Bronchial epithelial cell (primary cell): ENCODE results near the gene PARP14. TPM values are rescaled to one million over a fixed set of nuclear protein-coding genes. Genes with fewer than 3 reads are reported as not detected.

Source experiments
- DNase-seq: peaks from one replicate; pipeline ENCODE4 v3.0.0-alpha.2; 2010; ENCODE audit warnings: low read depth
- FAIRE-seq: peaks from 2 replicates; lab custom pipeline; 2011; peaks lifted over from hg19 to GRCh38; lab: Jason Lieb, UNC
- H3K27me3 ChIP-seq: 2 replicates; pipeline ENCODE4 v1.5.1; 2011; ENCODE audit warnings: low read length; ENCODE audit not compliant: control insufficient read depth, insufficient read depth
- H3K36me3 ChIP-seq: 2 replicates; pipeline ENCODE4 v1.5.1; 2011; ENCODE audit warnings: low read length; ENCODE audit not compliant: control insufficient read depth, insufficient read depth
- H3K4me3 ChIP-seq: 2 replicates; pipeline ENCODE4 v1.5.1; 2011; ENCODE audit warnings: mild to moderate bottlenecking, low read depth, low read length, control low read depth
- total RNA-seq: library from RNA; depleted of rRNA; stranded (reverse); fragments of >200 nt; gene quantifications from 2 replicates; pipeline ENCODE4 v1.2.1, GENCODE V29; 2014
- TF ChIP-seq, protein P1 (sequence below): IDR thresholded peaks from 2 replicates; pipeline ENCODE4 v1.5.1; 2011; ENCODE audit warnings: mild to moderate bottlenecking, moderate library complexity, low read length, control low read depth, inconsistent platforms; ENCODE audit not compliant: insufficient read depth, severe bottlenecking

Gene PARP14, protein sequence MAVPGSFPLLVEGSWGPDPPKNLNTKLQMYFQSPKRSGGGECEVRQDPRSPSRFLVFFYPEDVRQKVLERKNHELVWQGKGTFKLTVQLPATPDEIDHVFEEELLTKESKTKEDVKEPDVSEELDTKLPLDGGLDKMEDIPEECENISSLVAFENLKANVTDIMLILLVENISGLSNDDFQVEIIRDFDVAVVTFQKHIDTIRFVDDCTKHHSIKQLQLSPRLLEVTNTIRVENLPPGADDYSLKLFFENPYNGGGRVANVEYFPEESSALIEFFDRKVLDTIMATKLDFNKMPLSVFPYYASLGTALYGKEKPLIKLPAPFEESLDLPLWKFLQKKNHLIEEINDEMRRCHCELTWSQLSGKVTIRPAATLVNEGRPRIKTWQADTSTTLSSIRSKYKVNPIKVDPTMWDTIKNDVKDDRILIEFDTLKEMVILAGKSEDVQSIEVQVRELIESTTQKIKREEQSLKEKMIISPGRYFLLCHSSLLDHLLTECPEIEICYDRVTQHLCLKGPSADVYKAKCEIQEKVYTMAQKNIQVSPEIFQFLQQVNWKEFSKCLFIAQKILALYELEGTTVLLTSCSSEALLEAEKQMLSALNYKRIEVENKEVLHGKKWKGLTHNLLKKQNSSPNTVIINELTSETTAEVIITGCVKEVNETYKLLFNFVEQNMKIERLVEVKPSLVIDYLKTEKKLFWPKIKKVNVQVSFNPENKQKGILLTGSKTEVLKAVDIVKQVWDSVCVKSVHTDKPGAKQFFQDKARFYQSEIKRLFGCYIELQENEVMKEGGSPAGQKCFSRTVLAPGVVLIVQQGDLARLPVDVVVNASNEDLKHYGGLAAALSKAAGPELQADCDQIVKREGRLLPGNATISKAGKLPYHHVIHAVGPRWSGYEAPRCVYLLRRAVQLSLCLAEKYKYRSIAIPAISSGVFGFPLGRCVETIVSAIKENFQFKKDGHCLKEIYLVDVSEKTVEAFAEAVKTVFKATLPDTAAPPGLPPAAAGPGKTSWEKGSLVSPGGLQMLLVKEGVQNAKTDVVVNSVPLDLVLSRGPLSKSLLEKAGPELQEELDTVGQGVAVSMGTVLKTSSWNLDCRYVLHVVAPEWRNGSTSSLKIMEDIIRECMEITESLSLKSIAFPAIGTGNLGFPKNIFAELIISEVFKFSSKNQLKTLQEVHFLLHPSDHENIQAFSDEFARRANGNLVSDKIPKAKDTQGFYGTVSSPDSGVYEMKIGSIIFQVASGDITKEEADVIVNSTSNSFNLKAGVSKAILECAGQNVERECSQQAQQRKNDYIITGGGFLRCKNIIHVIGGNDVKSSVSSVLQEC (N-terminal part only)
- total RNA-seq, result 13.2 and 23.0 TPM in 2 replicates

DNA sequence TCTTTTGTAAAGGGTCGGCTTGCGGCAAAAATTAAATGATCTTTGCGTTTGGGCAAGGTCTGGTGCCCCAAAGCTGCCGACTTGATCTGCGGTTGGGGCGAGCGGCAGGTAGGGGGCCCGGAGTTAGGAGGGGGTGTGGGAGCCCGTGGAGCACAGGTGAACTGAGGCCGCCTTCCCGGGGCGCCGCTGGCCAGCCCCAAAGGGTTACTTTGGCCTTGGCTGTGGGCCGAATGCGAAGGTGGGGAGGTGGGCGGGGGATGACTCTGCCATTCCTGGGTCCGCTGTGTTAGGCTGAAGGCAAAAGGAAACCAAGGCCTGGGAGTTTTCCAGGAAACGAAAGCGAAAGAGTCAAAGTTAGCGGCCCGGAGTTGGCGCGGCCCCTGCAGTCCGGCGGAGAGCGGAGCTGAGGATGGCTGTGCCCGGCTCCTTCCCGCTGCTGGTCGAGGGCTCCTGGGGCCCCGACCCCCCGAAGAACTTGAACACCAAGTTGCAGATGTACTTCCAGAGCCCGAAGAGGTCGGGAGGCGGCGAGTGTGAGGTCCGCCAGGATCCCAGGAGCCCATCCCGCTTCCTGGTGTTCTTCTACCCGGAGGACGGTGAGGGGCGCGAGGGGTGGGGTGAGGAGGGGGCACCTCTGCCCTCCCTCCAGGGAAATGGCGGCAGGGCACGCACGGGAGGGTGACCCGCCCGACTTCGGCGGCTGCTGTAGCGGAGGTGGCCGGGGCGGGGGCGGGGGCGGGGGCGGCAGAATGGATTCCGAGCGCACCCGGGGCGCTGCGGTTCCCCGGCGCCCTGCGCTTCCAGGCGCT, at the start of gene PARP14:
TSS of gene PARP14 (plus strand) at position 365 of the 809 bp plus-strand sequence. CDS start at position 410, 45 bp downstream.
- Histone ChIP-seq H3K4me3 (peak within 1 kb of the TSS; percentile 84), H3K27me3 (no peaks in the 10 kb centered on the region), H3K36me3 (no peaks in the 10 kb centered on the region)
- peak; percentile 39 for DNase-seq
- FAIRE-seq, result no peak
- TF ChIP-seq, protein P1, sequence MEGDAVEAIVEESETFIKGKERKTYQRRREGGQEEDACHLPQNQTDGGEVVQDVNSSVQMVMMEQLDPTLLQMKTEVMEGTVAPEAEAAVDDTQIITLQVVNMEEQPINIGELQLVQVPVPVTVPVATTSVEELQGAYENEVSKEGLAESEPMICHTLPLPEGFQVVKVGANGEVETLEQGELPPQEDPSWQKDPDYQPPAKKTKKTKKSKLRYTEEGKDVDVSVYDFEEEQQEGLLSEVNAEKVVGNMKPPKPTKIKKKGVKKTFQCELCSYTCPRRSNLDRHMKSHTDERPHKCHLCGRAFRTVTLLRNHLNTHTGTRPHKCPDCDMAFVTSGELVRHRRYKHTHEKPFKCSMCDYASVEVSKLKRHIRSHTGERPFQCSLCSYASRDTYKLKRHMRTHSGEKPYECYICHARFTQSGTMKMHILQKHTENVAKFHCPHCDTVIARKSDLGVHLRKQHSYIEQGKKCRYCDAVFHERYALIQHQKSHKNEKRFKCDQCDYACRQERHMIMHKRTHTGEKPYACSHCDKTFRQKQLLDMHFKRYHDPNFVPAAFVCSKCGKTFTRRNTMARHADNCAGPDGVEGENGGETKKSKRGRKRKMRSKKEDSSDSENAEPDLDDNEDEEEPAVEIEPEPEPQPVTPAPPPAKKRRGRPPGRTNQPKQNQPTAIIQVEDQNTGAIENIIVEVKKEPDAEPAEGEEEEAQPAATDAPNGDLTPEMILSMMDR, result peak; percentile 3

DNA sequence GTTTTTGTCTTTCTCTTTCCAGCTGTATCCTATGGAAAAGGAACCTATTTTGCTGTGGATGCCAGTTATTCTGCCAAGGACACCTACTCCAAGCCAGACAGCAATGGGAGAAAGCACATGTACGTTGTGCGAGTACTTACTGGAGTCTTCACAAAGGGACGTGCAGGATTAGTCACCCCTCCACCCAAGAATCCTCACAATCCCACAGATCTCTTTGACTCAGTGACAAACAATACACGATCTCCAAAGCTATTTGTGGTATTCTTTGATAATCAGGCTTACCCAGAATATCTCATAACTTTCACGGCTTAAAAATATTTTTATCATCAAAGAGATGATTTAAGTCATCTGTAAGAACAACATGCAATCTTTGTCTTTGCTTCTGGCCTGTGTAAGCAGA, 44.9 kb upstream of the PARP14 start:
- DNase-seq (peak; percentile 57), FAIRE-seq (no peak)
- H3K36me3 ChIP-seq, result no peaks in the 10 kb centered on the region

DNA sequence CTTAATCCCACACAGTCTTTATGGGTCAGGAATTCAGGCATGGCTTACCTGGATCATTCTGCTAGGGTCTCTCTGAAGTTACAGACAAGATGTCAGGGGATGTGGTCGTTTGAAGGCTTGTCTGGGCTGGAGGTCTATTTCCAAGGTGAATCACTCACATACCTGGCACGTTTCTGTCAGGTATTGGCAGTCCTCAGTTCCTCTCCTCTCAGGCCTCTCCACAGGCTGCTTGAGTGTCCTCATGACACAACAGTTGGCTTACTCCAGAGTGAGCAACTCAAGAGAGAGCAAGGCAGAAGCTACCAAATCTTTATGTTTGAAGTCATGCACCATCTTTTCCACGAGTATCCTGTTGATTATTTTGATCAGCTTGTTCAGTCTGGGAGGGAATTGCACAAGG, 43.9 kb upstream of the PARP14 start:
- FAIRE-seq, result no peak
- no peaks in the 10 kb centered on the region for H3K27me3 ChIP-seq
- H3K36me3 ChIP-seq, result no peaks in the 10 kb centered on the region
- DNase-seq, result peak; percentile 67
- H3K4me3 ChIP-seq, result no peak overlapping the region
- TF ChIP-seq, protein P1, result no peak

More for the DNA sequence above, 44.9 kb upstream of the PARP14 start:
- no peak overlapping the region for H3K4me3 ChIP-seq
- no peaks in the 10 kb centered on the region for H3K27me3 ChIP-seq
- TF ChIP-seq, protein P1, result no peak

DNA sequence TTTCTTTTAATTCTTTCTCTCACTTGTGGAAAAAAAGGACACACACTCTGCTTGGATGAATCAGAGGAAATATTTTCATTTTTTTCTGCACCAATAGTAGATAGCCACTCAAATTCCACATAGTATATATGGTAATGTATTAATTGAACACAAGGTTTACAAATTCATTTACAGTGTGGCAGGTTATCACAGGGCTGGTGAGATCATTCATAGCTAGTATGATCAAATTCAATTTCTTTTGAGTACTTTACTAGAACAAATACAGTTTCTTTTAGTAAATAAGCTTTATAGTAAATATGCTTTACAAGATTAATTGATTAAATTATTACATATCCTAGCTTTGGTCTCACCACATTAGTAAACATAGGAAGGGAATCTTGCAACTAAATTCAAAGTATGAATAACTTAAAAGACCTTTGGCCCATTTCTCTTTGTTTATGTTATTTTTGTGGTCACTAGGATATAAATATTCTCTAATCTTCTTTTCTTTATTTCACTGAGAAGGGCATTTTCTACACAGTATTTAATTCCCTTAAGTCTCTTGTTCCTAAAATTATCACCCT, 40.1 kb upstream of the PARP14 start:
- DNase-seq (no peak), FAIRE-seq (no peak)
- TF ChIP-seq, protein P1, result no peak
- Histone ChIP-seq H3K27me3 (peaks cover 3% of the 10 kb centered on the region), H3K4me3 (no peak overlapping the region), H3K36me3 (no peaks in the 10 kb centered on the region)
